Ovary (tissue), 3 donors: Measurements from ENCODE around the gene KPRP.

Experiments used
- EP300 ChIP-seq: sonication (generic); formaldehyde crosslinking; IDR thresholded peaks from one replicate; pipeline ENCODE4 v1.6.1; 2017; ENCODE audit warnings: antibody characterized with exemption
- TF ChIP-seq, protein P1 (sequence below), 3 donors: fragments of 450-650 bp in 2 of 3; fragments of 200-600 bp in 1 of 3; IDR thresholded peaks; one replicate each; pipeline versions ENCODE4 v1.5.1 to v1.8.0; 2016 to 2022; ENCODE audit warnings: antibody characterized with exemption in 3 of 3, mild to moderate bottlenecking in 1 of 3
- donor health status: DM: no; HTN: no; CAD: no.

- TF ChIP-seq, protein P1, sequence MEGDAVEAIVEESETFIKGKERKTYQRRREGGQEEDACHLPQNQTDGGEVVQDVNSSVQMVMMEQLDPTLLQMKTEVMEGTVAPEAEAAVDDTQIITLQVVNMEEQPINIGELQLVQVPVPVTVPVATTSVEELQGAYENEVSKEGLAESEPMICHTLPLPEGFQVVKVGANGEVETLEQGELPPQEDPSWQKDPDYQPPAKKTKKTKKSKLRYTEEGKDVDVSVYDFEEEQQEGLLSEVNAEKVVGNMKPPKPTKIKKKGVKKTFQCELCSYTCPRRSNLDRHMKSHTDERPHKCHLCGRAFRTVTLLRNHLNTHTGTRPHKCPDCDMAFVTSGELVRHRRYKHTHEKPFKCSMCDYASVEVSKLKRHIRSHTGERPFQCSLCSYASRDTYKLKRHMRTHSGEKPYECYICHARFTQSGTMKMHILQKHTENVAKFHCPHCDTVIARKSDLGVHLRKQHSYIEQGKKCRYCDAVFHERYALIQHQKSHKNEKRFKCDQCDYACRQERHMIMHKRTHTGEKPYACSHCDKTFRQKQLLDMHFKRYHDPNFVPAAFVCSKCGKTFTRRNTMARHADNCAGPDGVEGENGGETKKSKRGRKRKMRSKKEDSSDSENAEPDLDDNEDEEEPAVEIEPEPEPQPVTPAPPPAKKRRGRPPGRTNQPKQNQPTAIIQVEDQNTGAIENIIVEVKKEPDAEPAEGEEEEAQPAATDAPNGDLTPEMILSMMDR (IDR thresholded peaks at IDR 0.05) = no peak
- TF ChIP-seq EP300 = no peak
Measured at GRCh38 chr1:152745289-152745704, 12.5 kb upstream of the KPRP start.
